H1 (cell line): ENCODE measurements around the gene ZNF283. TPM values are rescaled to one million over a fixed set of nuclear protein-coding genes. Genes with fewer than 3 reads are reported as not detected.

ENCODE experiments used
- CBX8 ChIP-seq: fragments of 300-800, 300-1000 bp; sonication (generic); IDR thresholded peaks from 2 replicates; pipeline ENCODE4 v1.7.1; 2016; ENCODE audit warnings: low read depth, low read length, borderline replicate concordance
- CREB1 ChIP-seq: IDR thresholded peaks from 2 replicates; pipeline ENCODE4 v1.6.1; 2012; ENCODE audit warnings: inconsistent platforms
- CTBP2 ChIP-seq: IDR thresholded peaks from 2 replicates; pipeline ENCODE4 v1.7.0; 2011; ENCODE audit warnings: borderline replicate concordance, mild to moderate bottlenecking, moderate library complexity, mixed read lengths, low read length; ENCODE audit not compliant: insufficient read depth, insufficient read length
- POLR2AphosphoS5 ChIP-seq: IDR thresholded peaks from 2 replicates; pipeline ENCODE4 v1.6.1; 2011; ENCODE audit warnings: low read depth, low read length
- RBBP5 ChIP-seq: IDR thresholded peaks from 2 replicates; pipeline ENCODE4 v1.7.1; 2012; ENCODE audit warnings: low read depth, mild to moderate bottlenecking, inconsistent platforms, low read length, moderate library complexity, borderline replicate concordance
- SIN3A ChIP-seq, 2 experiments: IDR thresholded peaks in 1 of 2; conservative IDR thresholded peaks in 1 of 2; 2 replicates each; pipeline ENCODE4 v1.6.1; 2011 to 2012; ENCODE audit warnings: low read length in 2 of 2, improper control_type of control experiment in 1 of 2, low read depth in 1 of 2, mild to moderate bottlenecking in 1 of 2
- SP4 ChIP-seq: IDR thresholded peaks from 2 replicates; pipeline ENCODE4 v1.6.1; 2012; ENCODE audit warnings: low read length, inconsistent platforms
- TEAD4 ChIP-seq: IDR thresholded peaks from 2 replicates; pipeline ENCODE4 v1.6.1; 2012; ENCODE audit warnings: low read depth, low read length, inconsistent platforms, mixed read lengths
- ZNF274 ChIP-seq: IDR thresholded peaks from 2 replicates; pipeline ENCODE4 v1.7.0; 2012; ENCODE audit warnings: low read length, borderline replicate concordance; ENCODE audit errors: extremely low read depth
- polyA plus RNA-seq, 7 experiments: library from polyadenylated mRNA; depleted of rRNA in 3 of 7; stranded (reverse) in 5 of 7; unstranded in 2 of 7; fragments of >200 nt in 5 of 7; fragments of 200-250 nt in 2 of 7; gene quantifications; 1 replicate in 5 of 7; 2 replicates in 1 of 7; 4 replicates in 1 of 7; pipeline versions ENCODE4 v1.2.1 to v1.2.3, GENCODE V29; 2011 to 2013; ENCODE audit warnings: missing spikeins in 2 of 7, mixed read lengths in 2 of 7
- total RNA-seq: library from RNA; stranded (reverse); fragmentation: NEBNext Ultra II Directional; extraction: Animal tissue kit (Norgen Biotek cat#: 25700); gene quantifications from 2 replicates; pipeline ENCODE4 v1.2.1, GENCODE V29; 2021
- TF ChIP-seq, protein P1 (sequence below): fragments of 300-600 bp; sonication (generic); IDR thresholded peaks from 2 replicates; pipeline ENCODE4 v1.7.1; 2012; ENCODE audit warnings: low read length, moderate library complexity, mild to moderate bottlenecking, inconsistent platforms; ENCODE audit not compliant: insufficient replicate concordance

ZNF283 gene
- total and polyA plus RNA-seq, 2 of the 8 experiments (the other 6 are each of a cell fraction or from before 2014, with no cell fraction given): 1.1 to 4.3 TPM

DNA sequence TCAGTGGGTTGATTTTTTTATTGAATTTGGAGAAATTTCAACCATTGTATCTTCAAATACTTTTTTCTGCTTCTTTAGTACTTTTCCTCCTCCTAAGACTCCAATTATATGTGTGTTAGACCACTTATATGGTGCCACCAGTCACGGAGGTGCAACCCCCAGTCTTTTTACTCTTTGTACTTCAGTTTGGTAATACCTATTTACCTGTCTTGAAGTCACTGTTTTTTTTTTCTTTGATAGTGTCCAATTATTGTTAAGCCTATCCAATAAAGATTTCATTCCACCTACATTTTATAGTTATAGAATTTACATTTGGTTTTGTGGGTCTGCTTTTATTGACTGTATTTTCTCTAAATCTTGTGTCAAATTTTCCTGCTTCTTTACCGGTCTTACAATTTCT lies 14.9 kb downstream of the ZNF283 start (continued):
- TF ChIP-seq, protein P1, sequence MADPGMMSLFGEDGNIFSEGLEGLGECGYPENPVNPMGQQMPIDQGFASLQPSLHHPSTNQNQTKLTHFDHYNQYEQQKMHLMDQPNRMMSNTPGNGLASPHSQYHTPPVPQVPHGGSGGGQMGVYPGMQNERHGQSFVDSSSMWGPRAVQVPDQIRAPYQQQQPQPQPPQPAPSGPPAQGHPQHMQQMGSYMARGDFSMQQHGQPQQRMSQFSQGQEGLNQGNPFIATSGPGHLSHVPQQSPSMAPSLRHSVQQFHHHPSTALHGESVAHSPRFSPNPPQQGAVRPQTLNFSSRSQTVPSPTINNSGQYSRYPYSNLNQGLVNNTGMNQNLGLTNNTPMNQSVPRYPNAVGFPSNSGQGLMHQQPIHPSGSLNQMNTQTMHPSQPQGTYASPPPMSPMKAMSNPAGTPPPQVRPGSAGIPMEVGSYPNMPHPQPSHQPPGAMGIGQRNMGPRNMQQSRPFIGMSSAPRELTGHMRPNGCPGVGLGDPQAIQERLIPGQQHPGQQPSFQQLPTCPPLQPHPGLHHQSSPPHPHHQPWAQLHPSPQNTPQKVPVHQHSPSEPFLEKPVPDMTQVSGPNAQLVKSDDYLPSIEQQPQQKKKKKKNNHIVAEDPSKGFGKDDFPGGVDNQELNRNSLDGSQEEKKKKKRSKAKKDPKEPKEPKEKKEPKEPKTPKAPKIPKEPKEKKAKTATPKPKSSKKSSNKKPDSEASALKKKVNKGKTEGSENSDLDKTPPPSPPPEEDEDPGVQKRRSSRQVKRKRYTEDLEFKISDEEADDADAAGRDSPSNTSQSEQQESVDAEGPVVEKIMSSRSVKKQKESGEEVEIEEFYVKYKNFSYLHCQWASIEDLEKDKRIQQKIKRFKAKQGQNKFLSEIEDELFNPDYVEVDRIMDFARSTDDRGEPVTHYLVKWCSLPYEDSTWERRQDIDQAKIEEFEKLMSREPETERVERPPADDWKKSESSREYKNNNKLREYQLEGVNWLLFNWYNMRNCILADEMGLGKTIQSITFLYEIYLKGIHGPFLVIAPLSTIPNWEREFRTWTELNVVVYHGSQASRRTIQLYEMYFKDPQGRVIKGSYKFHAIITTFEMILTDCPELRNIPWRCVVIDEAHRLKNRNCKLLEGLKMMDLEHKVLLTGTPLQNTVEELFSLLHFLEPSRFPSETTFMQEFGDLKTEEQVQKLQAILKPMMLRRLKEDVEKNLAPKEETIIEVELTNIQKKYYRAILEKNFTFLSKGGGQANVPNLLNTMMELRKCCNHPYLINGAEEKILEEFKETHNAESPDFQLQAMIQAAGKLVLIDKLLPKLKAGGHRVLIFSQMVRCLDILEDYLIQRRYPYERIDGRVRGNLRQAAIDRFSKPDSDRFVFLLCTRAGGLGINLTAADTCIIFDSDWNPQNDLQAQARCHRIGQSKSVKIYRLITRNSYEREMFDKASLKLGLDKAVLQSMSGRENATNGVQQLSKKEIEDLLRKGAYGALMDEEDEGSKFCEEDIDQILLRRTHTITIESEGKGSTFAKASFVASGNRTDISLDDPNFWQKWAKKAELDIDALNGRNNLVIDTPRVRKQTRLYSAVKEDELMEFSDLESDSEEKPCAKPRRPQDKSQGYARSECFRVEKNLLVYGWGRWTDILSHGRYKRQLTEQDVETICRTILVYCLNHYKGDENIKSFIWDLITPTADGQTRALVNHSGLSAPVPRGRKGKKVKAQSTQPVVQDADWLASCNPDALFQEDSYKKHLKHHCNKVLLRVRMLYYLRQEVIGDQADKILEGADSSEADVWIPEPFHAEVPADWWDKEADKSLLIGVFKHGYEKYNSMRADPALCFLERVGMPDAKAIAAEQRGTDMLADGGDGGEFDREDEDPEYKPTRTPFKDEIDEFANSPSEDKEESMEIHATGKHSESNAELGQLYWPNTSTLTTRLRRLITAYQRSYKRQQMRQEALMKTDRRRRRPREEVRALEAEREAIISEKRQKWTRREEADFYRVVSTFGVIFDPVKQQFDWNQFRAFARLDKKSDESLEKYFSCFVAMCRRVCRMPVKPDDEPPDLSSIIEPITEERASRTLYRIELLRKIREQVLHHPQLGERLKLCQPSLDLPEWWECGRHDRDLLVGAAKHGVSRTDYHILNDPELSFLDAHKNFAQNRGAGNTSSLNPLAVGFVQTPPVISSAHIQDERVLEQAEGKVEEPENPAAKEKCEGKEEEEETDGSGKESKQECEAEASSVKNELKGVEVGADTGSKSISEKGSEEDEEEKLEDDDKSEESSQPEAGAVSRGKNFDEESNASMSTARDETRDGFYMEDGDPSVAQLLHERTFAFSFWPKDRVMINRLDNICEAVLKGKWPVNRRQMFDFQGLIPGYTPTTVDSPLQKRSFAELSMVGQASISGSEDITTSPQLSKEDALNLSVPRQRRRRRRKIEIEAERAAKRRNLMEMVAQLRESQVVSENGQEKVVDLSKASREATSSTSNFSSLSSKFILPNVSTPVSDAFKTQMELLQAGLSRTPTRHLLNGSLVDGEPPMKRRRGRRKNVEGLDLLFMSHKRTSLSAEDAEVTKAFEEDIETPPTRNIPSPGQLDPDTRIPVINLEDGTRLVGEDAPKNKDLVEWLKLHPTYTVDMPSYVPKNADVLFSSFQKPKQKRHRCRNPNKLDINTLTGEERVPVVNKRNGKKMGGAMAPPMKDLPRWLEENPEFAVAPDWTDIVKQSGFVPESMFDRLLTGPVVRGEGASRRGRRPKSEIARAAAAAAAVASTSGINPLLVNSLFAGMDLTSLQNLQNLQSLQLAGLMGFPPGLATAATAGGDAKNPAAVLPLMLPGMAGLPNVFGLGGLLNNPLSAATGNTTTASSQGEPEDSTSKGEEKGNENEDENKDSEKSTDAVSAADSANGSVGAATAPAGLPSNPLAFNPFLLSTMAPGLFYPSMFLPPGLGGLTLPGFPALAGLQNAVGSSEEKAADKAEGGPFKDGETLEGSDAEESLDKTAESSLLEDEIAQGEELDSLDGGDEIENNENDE: no peak
- TF ChIP-seq CREB1 (no peak), ZNF274 (no peak), SP4 (no peak), TEAD4 (no peak), SIN3A (conservative IDR thresholded peaks at IDR 0.05 in 1 of 2, IDR thresholded peaks at IDR 0.05 in 1 of 2; ENCODE audit: low read depth in 1 of 2, low read length in 2 of 2) (no peak), CTBP2 (no peak), RBBP5 (no peak), POLR2AphosphoS5 (no peak), CBX8 (no peak)
